GM19240 (cell line): ENCODE measurements around the gene SLC25A21.
"Not testable (repeated sequence)": the region's sequence is repeated elsewhere in the genome, so short reads cannot be mapped to it uniquely, and the experiment has no call there.

ENCODE experiments used
- DNase-seq: peaks from one replicate; pipeline ENCODE4 v3.0.0; 2011; ENCODE audit warnings: low spot score; ENCODE audit not compliant: insufficient read length

The SLC25A21 gene

DNA sequence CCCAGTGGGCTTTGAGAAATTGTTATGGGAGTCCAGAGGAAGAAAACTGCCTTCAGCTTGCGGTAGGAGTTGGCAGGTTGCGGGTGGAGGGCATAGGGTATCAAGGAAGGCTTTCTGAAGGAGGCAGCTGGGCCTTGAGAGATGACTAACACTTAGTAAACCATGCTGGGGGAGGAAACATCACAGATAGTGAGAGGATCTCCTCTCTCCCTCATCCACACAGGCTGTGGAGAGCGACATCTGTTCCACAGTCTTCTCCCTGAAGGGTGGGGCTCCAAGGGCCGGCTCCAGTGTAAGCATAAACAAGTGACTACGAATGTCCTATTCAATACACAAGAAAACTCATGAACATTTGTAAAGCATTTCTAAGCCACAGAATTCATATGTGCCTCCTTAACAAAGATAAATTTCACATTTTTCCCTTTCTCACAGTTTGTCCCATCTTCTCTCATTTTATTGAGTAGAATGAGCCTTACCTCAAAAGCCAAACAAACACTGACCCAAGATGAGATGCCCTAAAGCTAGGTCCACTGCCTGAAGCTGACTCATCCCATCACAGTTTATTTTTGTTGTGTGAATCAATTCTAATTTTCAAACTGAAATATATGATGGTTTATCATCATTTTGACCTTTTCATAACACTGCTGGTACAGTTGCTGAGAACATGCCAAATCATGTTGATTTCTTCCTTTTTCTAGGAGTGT, 227.9 kb downstream of the SLC25A21 start:
- DNase-seq, result no peak

DNA sequence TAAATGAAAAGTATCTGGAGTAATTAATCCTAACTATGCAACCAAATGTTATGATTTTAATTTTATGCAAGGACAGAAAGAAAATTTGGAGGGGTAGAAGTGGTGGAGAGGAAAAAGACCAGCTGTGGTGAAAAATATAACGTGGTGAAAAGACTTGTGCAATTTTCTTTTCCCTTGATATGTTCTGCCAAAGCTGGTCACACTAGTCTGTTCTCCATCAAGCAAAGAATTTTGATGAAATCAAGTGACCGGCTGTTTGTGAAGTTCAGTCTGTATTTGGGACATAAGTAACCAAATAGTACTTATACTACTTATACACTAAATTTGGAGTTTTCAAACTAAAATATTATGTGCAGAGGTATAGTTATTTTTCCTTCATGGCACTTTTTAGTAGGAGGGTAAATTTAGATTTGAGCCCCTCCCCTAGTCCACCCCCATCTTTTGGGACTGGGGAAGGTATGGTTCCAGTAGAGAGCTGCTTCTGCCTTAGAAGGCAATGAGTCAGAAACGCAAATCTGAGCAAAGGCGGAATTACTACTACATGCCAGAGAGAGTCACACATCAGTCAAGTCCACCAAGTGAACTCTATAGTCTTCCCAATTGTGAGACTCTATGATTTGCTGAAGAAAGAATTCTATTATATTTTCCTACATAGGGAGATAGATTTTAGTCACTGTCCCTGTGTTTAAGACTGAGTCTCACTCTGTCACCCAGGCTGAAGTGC, 229.7 kb downstream of the SLC25A21 start:
- DNase-seq, result no peak

DNA sequence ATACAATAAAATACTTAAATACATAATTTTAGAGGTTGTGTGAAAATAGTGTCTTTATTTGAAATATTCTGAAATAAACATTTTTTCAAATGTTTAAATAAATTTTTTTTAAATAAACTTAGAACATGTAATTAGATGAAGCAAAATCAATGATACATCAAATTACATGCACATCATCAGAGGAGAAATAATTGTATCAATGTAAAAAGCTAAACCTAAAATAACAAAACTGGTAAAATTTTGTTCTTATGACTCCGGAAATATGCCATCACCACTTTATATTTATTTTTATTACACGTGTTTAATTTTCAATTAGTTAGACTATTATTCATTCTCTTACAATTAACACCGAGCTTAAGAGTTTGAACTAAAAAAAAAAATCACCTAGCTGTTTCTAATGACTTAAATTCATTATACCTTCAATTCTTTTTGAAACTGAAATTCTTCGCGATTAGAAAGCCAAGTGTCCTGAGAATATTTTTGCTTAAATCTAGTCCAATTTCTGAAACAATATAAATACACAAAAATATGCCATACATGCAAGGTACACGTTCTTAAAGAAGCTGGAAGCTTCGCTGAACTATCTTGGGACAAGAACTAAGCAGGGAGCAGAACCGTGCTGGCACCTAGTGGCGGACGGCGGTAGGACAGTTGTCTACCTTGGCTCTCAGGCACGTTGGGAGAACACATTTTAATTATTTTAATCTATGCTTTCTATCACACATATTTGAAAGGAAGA, 230.5 kb downstream of the SLC25A21 start:
- peak; percentile 17 for DNase-seq

DNA sequence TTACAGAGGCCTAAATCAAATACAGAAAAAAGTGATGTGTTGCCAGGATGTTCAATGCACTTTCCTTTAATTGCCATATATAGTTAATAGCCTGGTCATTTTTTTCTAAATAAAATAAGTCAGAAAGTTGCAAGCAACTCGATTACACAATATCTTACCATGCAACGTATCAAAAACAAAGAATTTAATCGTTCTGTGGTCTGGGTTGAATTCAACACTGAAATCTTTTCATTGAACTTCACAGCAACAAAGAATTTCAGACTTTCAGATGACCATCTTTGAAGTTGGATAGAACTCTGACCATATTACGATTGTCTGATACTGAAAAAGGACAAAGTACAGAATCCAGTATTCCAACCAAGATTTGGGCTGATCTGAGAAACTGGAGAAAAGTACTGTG, 231.9 kb downstream of the SLC25A21 start:
- no peak for DNase-seq

DNA sequence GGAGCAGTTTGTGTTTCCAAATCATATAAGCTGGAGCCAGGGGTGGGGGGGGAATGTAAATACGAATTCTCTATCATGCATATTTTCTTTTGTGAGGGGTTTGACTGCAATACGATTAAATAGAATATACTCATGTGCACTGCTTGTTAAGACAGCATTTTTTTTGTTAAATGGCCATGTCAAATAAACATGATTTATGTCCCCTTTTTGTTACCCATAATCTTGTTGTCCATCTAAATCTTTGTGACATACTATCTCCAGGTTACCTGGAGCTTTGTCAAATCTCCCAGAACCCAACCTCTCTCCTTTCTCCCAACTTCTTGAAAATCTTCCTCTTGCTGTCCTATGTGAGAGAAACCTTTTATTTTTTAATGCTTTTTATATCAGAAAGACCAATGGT, 233.1 kb downstream of the SLC25A21 start:
- DNase-seq, result no peak

DNA sequence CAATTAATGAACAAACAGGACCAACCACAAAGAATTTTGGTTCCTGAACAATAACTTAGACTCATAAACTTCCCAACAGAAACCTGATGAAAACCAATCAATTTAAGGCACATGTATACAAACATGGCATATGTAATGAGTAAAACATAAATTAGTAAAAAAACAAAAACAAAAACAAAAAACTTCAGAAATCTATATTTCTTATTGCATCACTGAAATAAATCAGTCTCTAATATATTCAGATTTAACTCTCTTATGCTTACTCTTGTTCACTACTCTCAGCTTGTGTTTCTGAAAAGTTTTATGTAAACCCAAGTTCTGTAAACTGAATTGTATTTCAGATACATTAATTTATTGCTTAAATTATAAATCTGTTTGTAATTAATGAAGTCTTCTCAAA, 233.7 kb downstream of the SLC25A21 start:
- no peak for DNase-seq

DNA sequence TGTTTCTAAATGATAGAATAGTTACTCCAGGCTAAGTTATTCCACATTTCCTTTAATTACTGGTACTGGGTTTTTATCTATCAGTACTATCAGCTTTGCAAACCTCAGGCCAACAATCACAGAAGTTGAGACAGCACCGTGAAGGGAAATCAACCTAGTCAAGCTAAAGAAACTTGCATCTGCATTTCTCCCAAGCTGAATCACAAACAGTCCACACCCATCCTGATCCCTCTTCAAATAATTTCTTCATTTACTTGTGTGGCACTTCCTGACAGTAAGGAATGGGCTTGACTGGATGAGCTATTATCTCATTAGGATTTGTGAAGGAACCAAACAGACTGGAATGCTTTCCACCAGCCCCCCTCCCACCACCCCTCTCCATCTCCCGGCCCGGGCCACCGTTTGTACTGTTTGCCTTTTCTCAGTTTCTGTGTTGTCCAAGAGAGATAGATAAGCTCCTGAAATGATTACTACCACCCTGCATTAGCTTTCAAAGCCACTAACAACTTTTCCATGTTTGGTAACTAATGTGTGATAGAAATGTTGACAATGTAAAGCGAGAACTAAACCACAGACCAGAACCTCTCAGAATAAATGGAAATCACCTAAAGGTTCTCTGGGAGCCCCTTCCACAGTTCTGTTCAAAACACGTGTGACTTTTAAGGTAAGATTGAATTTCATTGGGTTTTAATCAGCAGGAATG, 236.3 kb downstream of the SLC25A21 start:
- no peak for DNase-seq

DNA sequence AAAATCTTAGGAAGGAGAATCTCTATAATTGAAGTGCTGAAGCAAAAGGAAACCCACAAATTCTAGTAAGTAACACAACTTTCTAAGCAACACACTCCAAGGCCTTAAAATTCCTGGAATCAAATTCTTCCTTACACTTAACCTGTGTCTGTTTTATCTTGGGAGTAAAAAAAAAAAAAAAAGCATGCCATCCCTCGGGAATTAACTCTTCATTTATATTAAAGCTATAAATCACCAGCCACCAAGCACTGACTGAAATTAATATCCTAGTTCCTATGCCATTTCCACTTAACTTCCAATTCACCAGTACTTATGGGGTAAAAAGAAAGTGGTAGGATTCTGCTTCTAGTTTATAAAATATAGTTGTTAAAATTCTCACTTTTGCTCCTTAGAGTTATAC, 238.1 kb downstream of the SLC25A21 start:
- no peak for DNase-seq

DNA sequence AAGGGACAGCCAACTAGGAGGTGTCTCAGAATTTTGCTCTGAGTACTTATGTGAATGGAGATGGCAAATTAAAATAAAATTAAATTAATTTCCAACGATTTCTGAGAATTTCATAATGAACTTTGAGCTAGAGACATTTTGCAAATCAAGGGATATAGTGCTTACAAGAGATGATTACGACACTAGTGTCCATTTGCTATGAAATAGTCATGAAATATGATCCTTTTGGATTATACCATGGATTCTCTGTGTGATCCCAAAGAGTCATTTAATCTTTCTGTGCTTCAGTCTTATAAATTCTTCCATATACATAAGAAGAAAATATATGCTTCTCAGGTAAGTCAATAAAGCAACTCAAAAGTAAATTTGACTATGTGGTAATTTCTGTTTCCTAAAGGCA, 240.6 kb downstream of the SLC25A21 start:
- no peak for DNase-seq

DNA sequence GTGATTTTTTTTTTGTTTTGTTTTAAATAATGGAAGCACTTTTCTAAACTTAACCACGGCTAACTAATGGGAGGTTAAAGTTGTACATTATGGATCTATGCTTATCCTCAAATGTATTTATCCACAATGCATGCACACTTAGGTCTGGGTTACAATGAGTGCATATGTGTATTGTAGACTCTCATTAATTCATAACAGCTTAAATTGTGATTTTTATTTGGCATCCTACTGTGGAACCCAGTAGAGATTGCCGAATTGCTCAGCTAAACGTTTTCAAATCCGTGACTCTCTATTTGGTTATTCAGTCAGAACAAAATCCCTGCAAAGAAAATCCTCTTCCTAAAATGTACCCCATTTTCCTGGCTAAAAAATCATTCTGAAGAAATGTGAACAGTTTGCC, 244.0 kb downstream of the SLC25A21 start:
- DNase-seq, result no peak

DNA sequence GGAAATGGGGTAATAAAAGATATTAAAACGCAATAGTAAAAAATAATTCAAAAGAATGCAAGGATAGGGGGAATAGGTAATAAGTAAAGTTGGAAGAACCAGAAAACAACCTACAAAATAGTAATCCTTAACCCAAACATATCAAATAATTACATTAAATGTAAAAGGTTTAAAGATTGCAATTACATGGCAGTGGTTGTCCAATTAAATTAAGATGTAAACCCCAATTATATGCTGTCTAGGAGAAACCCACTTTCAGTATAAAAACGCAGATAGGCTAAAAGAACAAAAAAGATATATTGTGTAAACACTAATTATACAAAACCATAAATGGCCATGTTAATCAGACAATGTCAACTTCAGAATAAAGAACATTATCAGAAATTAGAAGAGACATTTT, 247.3 kb downstream of the SLC25A21 start:
- no peak for DNase-seq

DNA sequence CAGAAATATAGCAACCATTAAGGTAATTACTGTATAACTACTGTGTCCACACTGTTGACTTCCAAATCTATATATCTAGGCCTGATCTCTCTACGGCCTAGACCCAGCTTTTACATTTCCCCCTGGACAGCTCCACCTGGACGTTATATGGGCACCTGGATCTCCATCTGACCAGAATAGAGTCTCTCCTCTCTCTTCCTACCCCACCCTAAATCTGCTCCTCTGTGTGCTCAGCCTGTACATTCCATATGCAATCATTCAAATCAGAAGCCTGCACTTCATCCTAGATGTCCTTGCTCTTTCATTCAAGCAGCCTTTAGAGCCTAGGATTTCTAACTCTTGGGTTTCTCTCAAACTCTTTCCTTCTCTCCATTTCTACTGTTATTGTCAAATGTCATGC, 255.7 kb downstream of the SLC25A21 start:
- DNase-seq, result no peak

DNA sequence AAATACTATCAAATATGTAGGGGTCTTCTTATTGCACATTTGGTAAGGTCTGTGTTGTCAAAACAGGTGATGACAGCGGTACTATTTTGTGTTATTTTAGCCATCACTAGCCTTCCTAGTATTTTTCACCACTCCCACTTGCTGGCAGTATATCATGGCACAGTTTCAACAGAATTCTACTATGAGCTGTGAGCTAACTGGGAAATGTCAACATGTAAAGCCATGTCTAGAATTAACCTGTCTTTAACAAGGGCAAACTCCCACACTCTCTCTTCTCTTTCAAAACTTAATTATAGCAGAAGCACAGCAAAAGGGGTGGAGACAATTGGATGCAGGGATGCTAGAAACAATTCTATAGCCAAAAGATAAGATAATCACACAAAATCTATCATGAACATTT, 257.3 kb downstream of the SLC25A21 start:
- no peak for DNase-seq

DNA sequence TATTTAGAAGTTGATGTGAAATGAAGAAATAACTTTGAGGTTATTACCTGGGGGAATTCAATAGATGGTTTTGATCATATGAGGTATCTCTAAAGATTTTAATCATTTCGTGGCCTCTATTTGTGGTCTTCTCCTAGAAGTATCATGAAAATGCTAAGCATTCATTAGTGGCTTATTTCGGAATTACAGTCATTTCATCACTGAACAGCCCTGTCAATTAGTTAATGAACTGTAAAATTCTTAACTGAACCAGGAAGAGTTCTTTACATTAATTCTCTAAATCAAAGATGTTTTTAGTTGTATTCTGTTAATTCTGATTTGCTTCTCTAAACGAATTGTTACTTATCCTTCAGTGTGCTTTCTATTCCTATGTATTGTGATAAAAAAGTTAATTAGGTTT, 261.8 kb downstream of the SLC25A21 start:
- DNase-seq, result no peak

DNA sequence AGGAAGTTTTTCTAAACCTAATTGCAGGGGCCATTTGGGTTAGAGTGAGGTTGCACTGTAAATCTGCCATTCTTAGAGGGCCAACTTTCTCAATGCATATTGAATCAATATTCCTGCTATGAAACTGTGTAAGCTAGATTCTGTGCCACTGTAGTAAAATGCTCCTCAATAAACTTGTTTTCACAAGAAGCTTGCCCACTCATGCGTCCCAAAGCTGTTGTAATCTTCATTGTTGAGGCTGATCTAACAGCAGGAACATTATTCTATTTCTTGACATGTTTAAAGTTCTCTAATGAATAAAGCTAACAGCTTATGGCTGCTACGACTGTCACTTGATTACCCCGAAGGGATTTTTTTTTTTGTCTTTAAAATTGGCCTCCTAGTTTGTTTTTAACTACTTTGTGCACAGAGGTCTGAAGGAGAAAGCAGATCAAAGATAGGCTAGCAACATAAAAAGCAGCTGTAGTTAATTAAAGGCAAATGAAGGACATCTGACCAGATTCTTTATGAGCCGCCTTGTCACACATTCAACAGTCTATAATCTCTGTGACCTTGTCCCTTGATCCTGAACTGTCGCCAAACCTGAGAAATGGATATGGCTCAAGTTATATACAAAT, 267.0 kb downstream of the SLC25A21 start:
- DNase-seq, result no peak

DNA sequence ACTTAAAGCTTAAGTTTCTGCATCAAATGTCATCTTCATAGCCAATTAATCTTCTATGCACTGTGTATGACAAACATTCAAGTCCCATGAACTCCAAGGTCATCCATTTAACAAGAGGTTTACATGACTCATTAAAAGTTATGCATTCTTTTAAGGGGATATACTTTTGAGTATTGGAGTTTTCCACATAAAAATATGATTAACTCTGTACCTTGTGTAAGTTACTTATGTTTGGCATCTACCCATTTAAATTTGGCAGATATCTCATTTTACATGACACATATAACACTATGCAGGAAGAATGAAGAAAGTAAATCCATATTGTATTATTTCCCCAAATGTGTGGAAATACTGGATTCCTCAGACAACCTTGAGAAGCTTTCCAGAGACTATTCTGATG, 270.5 kb downstream of the SLC25A21 start:
- DNase-seq, result no peak

DNA sequence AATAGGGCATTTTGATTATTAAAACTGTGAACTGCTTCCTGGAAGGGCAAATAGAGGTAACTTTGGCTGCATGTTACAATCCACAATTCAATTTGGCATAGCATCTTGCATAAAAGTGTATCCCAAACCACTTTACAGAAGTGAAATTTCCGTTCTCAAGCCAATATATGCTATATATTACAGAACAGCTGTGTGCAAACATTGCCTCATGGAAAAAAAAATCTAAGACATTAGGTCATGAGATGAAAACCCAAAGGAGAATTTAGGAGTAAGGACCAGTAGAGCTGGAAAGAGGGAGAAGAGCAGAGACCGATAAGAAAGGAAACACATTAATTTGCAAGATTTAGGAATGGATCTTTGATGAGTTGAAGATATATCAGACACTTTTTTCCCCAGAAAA, 271.6 kb downstream of the SLC25A21 start:
- no peak for DNase-seq

DNA sequence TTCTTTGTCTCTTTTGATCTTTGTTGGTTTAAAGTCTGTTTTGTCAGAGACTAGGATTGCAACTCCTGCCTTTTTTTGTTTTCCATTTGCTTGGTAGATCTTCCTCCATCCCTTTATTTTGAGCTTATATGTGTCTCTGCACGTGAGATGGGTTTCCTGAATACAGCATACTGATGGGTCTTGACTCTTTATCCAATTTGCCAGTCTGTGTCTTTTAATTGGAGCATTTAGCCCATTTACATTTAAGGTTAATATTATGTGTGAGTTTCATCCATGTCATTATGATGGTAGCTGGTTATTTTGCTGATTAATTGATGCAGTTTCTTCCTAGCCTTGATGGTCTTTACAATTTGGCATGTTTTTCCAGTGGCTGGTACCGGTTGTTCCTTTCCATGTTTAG, 276.1 kb downstream of the SLC25A21 start:
- not testable (repeated sequence) for DNase-seq

DNA sequence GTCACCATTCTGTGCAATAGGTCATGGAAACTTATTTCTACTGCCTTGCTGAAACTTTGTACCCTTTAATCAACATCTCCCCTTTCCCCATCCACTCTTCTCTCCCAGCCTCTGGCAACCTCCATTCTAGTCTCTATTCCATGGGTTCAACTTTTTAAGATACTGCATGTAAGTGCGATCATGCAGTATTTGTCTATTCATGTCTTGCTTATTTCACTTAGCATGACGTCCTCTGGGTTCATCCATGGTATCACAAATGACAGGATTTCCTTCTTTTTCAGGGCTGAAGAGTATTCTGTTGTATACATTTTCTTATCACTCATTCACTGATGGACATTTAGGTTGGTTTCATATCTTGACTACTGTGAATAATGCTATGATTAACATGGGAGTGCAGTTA, 288.4 kb downstream of the SLC25A21 start:
- no peak for DNase-seq

DNA sequence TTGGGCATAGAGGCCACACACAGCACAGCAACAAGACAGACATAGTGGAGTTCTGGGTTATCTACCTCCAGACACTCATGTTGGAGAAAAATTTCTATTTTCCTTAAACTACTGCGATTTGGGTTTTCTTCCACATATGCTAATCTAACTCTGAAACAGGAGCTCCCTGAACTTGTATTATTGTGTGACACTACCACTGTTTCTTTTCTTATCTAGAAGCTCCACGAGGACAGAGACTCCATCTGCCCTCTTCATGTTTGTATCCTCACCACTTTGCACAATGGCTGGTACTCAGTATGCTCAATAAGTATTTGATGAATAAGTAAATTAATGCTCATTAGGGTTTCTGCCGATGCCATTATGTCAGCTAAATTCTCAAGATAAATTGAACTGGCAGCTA, 292.1 kb downstream of the SLC25A21 start:
- no peak for DNase-seq

DNA sequence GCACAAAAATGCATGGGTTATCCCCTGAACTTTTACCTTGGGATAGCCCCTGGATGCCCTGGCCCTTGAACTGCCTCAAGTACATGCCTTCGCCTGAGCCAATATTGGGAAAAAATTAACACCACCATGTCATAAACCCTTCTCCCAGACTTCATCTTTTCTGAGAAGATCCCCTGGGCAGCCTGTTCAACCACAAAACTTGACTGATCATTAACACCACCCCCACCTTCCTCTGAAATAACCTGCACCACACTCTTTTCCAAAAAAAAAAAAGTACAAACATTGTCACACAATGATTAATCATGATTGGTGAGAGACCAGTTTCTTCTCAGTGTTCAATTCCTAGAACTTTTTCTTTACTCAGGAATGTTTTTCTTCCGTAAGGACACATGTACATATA, 292.8 kb downstream of the SLC25A21 start:
- no peak for DNase-seq
